Endodermal cell (in vitro differentiated cells): Measurements from ENCODE around the gene HGFAC. TPM values are rescaled to one million over a fixed set of nuclear protein-coding genes. Genes with fewer than 3 reads are reported as not detected.

ENCODE experiments used
- DNase-seq: peaks from one replicate; pipeline ENCODE4 v3.0.0-alpha.2; 2017
- H3K27ac ChIP-seq: 2 replicates; pipeline ENCODE4 v1.5.1; 2013; ENCODE audit warnings: mild to moderate bottlenecking, low read depth, low read length, moderate library complexity
- H3K27me3 ChIP-seq: 2 replicates; pipeline ENCODE4 v1.6.1; 2013; ENCODE audit warnings: mild to moderate bottlenecking, low read length, moderate library complexity; ENCODE audit not compliant: insufficient read depth, control insufficient read depth, poor library complexity, severe bottlenecking
- H3K36me3 ChIP-seq: 2 replicates; pipeline ENCODE4 v1.7.0; 2013; ENCODE audit warnings: mild to moderate bottlenecking, low read length, moderate library complexity; ENCODE audit not compliant: control insufficient read depth, insufficient read depth
- H3K4me1 ChIP-seq: one replicate; pipeline ENCODE4 v1.7.0; 2013; ENCODE audit warnings: low read length; ENCODE audit not compliant: control insufficient read depth, insufficient read depth
- H3K4me3 ChIP-seq: 2 replicates; pipeline ENCODE4 v1.5.1; 2013; ENCODE audit warnings: mild to moderate bottlenecking, low read length, moderate library complexity
- H3K9ac ChIP-seq: 2 replicates; pipeline ENCODE4 v1.6.1; 2013; ENCODE audit warnings: mild to moderate bottlenecking, low read length, moderate library complexity; ENCODE audit not compliant: poor library complexity, severe bottlenecking; ENCODE audit errors: extremely low read depth
- H3K9me3 ChIP-seq: 2 replicates; pipeline ENCODE4 v1.6.1; 2013; ENCODE audit warnings: mild to moderate bottlenecking, low read length, moderate library complexity; ENCODE audit not compliant: control insufficient read depth
- H3K27ac Mint-ChIP-seq: 2 replicates; pipeline ENCODE4 v1.8.0; 2020; ENCODE audit warnings: mixed read lengths
- H3K27me3 Mint-ChIP-seq: 2 replicates; pipeline ENCODE4 v1.8.0; 2021; ENCODE audit warnings: mild to moderate bottlenecking, mixed read lengths; ENCODE audit not compliant: insufficient read depth
- H3K36me3 Mint-ChIP-seq: 2 replicates; pipeline ENCODE4 v1.8.0; 2020; ENCODE audit warnings: low read depth, mixed read lengths
- H3K4me1 Mint-ChIP-seq: 2 replicates; pipeline ENCODE4 v1.8.0; 2020; ENCODE audit warnings: mixed read lengths
- H3K4me3 Mint-ChIP-seq: 2 replicates; pipeline ENCODE4 v1.8.0; 2020; ENCODE audit warnings: mild to moderate bottlenecking, moderate library complexity, mixed read lengths
- H3K9me3 Mint-ChIP-seq: 2 replicates; pipeline ENCODE4 v1.8.0; 2020; ENCODE audit warnings: mild to moderate bottlenecking, mixed read lengths
- WGBS, 2 experiments: methylation state at CpG; one replicate each; pipeline versions ENCODE4 v1.1.5 to v1.1.7; 2013; ENCODE audit warnings: missing lambda C conversion rate in 2 of 2, mixed read lengths in 1 of 2; ENCODE audit not compliant: insufficient coverage in 1 of 2, insufficient read length in 1 of 2; 5-methylcytosine and 5-hydroxymethylcytosine counted together
- total RNA-seq, 2 donors: library from RNA; stranded (reverse); fragmentation: NEBNext Ultra II Directional in 1 of 2; extraction: Animal tissue kit (Norgen Biotek cat#: 25700) in 1 of 2; gene quantifications; 2 replicates in 1 of 2; 3 replicates in 1 of 2; pipeline ENCODE4 v1.2.1, GENCODE V29; 2021
- TF ChIP-seq, protein P1 (sequence below): fragments of 200-600 bp; sonication (generic); conservative IDR thresholded peaks from 2 replicates; pipeline ENCODE4 v1.5.0; 2021; ENCODE audit warnings: antibody characterized with exemption, mild to moderate bottlenecking

HGFAC gene
- total RNA-seq, 2 donors from 2014 or later = 0.46 TPM; not detected in 1

DNA sequence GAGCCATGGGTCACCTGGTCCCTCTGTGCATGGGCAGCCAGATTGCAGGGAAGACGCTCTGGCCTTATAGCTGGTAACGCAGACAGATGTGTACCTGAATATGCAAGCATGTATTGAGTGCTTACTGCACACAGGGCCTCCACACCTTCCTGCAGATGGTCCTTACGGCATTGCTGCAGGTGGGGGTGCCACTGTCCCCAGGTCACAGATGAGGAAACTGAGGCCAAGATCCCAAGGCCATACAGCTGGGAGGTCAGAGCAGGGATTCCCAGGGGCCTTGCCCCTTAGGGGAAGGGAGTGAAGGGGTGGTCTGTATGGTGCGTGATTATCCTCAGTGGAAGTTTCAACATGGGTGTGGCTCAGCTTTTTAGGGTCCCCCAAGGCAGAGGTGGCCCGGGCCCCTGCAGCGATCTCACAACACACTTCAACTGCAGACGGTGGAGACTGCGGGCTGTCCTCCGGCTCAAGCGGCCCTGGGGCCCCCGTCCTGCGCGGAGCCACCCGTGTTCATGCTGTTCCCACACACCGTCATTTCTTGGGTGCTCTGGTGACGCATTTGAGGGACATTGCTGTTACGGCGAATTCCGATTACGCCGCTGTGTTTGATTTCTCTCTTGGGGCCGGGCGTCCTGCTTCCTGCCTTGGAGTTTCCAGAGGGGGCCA is 29.5 kb downstream of the HGFAC start:
- no peak for DNase-seq
- Mint-ChIP-seq H3K4me3 (no peak overlapping the region), H3K27ac (no peak overlapping the region)

GRCh38 chr4:3471886-3472285 is 30.1 kb downstream of the HGFAC start:
- TF ChIP-seq, protein P1, sequence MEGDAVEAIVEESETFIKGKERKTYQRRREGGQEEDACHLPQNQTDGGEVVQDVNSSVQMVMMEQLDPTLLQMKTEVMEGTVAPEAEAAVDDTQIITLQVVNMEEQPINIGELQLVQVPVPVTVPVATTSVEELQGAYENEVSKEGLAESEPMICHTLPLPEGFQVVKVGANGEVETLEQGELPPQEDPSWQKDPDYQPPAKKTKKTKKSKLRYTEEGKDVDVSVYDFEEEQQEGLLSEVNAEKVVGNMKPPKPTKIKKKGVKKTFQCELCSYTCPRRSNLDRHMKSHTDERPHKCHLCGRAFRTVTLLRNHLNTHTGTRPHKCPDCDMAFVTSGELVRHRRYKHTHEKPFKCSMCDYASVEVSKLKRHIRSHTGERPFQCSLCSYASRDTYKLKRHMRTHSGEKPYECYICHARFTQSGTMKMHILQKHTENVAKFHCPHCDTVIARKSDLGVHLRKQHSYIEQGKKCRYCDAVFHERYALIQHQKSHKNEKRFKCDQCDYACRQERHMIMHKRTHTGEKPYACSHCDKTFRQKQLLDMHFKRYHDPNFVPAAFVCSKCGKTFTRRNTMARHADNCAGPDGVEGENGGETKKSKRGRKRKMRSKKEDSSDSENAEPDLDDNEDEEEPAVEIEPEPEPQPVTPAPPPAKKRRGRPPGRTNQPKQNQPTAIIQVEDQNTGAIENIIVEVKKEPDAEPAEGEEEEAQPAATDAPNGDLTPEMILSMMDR = no peak
- Histone ChIP-seq H3K9ac (no peak overlapping the region), H3K4me1 (no peaks in the 10 kb centered on the region), H3K4me3 (no peak overlapping the region), H3K27ac (no peak overlapping the region), H3K27me3 (peaks cover 5% of the 10 kb centered on the region), H3K9me3 (no peaks in the 10 kb centered on the region), H3K36me3 (no peaks in the 10 kb centered on the region)
- Mint-ChIP-seq H3K27ac (no peak overlapping the region), H3K9me3 (no peaks in the 10 kb centered on the region), H3K4me3 (no peak overlapping the region), H3K4me1 (no peaks in the 10 kb centered on the region), H3K36me3 (no peaks in the 10 kb centered on the region), H3K27me3 (peaks cover 24% of the 10 kb centered on the region)
- no peak for DNase-seq
- WGBS, 2 experiments = 90 to 93% methylated on average over 12 to 15 of the region's 15 CpGs

More for the DNA sequence above, 29.5 kb downstream of the HGFAC start:
- no peaks in the 10 kb centered on the region for H3K36me3 ChIP-seq
- Mint-ChIP-seq H3K36me3 (no peaks in the 10 kb centered on the region), H3K4me1 (no peaks in the 10 kb centered on the region), H3K27me3 (peaks cover 19% of the 10 kb centered on the region), H3K9me3 (no peaks in the 10 kb centered on the region)
- no peaks in the 10 kb centered on the region for H3K9me3 ChIP-seq
- H3K9ac ChIP-seq = no peak overlapping the region
- no peak overlapping the region for H3K27ac ChIP-seq
- no peak overlapping the region for H3K4me3 ChIP-seq
- H3K4me1 ChIP-seq = no peaks in the 10 kb centered on the region
- peaks cover 5% of the 10 kb centered on the region for H3K27me3 ChIP-seq
- TF ChIP-seq, protein P1 = no peak
- 95 to 96% methylated on average over 20 to 23 of the region's 23 CpGs for WGBS, 2 experiments

DNA sequence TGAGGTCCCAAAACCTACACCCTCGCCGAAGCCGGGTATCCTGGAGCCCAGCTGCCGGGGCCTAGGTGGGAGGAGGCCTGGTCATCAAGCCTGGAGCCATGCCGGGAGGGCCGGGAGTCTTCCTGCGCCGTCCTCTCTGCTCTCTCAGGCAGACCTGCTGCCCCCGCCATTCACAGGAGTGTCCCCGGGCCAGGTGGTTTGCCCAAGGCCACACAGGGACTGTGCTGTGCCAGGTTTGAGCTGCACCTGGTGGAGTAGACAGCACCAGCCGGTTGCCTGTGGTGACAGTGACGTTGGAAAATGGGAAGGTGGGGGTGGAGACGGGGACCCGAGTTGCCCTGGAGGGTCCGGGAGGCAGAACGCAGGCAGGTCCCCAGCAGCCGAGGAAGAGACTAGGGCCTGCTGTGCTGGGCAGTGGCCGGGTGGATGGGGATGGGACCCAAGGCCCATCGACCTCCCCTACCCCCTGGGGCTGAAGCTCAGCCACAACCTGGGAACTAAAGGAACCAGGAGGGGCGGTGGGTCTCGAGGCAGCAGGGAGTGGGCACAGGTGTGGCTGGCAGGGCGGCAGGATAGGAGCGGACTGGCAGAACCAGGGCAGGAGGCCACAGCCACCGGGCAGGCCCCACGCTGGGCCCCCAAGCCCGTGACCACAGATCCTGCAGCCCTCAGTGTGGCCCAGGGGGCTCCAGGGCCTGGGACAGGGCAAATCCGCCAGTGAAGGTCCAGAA is 30.8 kb downstream of the HGFAC start:
- Mint-ChIP-seq H3K36me3 (no peaks in the 10 kb centered on the region), H3K27me3 (peaks cover 29% of the 10 kb centered on the region), H3K4me3 (no peak overlapping the region), H3K9me3 (no peaks in the 10 kb centered on the region), H3K4me1 (no peaks in the 10 kb centered on the region), H3K27ac (no peak overlapping the region)
- Histone ChIP-seq H3K4me1 (no peaks in the 10 kb centered on the region), H3K9me3 (no peaks in the 10 kb centered on the region), H3K36me3 (no peaks in the 10 kb centered on the region), H3K27ac (no peak overlapping the region), H3K9ac (no peak overlapping the region), H3K4me3 (no peak overlapping the region), H3K27me3 (peaks cover 5% of the 10 kb centered on the region)
- no peak for DNase-seq
- 91 to 95% methylated on average over 14 to 27 of the region's 27 CpGs for WGBS, 2 experiments
- TF ChIP-seq, protein P1 = no peak
